ENCODE results near the gene SLC35G2.

- TF ChIP-seq CTCF (conservative IDR thresholded peaks at IDR 0.05), result no peak
- TF ChIP-seq ZFX (IDR thresholded peaks at IDR 0.05), result no peak
Observed at GRCh38 chr3:136835089-136835812, 16.3 kb downstream of the SLC35G2 start.

All from C4-2B (cell line).